Measurements from ENCODE around the gene FRRS1L. TPM values are rescaled to one million over a fixed set of nuclear protein-coding genes. Genes with fewer than 3 reads are reported as not detected.

FRRS1L gene
- total RNA-seq, 1 donor from 2014 or later, result not detected

GRCh38 chr9:109171926-109172325, 4.9 kb upstream of the FRRS1L start:
- H3K27me3 ChIP-seq (ENCODE audit: control insufficient read depth, insufficient read depth, low read length), result peaks cover 8% of the 10 kb centered on the region
- TF ChIP-seq, protein P1, sequence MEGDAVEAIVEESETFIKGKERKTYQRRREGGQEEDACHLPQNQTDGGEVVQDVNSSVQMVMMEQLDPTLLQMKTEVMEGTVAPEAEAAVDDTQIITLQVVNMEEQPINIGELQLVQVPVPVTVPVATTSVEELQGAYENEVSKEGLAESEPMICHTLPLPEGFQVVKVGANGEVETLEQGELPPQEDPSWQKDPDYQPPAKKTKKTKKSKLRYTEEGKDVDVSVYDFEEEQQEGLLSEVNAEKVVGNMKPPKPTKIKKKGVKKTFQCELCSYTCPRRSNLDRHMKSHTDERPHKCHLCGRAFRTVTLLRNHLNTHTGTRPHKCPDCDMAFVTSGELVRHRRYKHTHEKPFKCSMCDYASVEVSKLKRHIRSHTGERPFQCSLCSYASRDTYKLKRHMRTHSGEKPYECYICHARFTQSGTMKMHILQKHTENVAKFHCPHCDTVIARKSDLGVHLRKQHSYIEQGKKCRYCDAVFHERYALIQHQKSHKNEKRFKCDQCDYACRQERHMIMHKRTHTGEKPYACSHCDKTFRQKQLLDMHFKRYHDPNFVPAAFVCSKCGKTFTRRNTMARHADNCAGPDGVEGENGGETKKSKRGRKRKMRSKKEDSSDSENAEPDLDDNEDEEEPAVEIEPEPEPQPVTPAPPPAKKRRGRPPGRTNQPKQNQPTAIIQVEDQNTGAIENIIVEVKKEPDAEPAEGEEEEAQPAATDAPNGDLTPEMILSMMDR (IDR thresholded peaks at IDR 0.05; ENCODE audit: insufficient read depth, low read length, severe bottlenecking), result no peak
- H3K4me3 ChIP-seq (ENCODE audit: low read depth, low read length), result no peak overlapping the region
- DNase-seq (ENCODE audit: low read depth) (no peak), FAIRE-seq (no peak)
- H3K36me3 ChIP-seq (ENCODE audit: control insufficient read depth, insufficient read depth, low read length), result no peaks in the 10 kb centered on the region

GRCh38 chr9:109168170-109168569, 1.1 kb upstream of the FRRS1L start:
- Histone ChIP-seq H3K36me3 (ENCODE audit: control insufficient read depth, insufficient read depth, low read length) (no peaks in the 10 kb centered on the region), H3K27me3 (ENCODE audit: control insufficient read depth, insufficient read depth, low read length) (peaks cover 17% of the 10 kb centered on the region), H3K4me3 (ENCODE audit: low read depth, low read length) (no peak overlapping the region)
- TF ChIP-seq, protein P1 (IDR thresholded peaks at IDR 0.05; ENCODE audit: insufficient read depth, low read length, severe bottlenecking), result no peak
- peak; percentile 57 for DNase-seq (ENCODE audit: low read depth)
- no peak for FAIRE-seq

DNA sequence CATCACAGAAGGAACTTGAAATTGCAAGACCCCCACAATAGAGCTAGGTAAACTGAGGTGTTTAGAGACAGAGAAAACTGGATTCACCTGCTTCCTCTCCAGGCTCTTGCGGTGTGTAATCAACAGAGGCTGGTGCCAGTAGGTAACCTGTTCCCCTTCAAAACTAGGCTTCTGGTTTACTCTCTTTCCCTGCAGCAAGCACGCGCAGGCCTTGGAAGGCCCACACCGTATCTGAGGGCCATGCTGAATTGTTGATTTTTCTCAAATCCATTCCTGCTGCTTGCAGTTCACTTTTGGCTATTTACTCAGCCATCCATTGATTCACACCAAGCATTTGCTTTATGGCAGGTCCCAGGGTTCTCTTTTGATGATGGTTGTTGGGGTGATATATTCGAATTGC, 667 bp upstream of the FRRS1L start:
- TF ChIP-seq, protein P1 (IDR thresholded peaks at IDR 0.05; ENCODE audit: insufficient read depth, low read length, severe bottlenecking), result no peak
- DNase-seq (ENCODE audit: low read depth), result no peak
- H3K4me3 ChIP-seq (ENCODE audit: low read depth, low read length), result no peak overlapping the region
- H3K27me3 ChIP-seq (ENCODE audit: control insufficient read depth, insufficient read depth, low read length), result peaks cover 17% of the 10 kb centered on the region
- no peaks in the 10 kb centered on the region for H3K36me3 ChIP-seq (ENCODE audit: control insufficient read depth, insufficient read depth, low read length)
- no peak for FAIRE-seq

DNA sequence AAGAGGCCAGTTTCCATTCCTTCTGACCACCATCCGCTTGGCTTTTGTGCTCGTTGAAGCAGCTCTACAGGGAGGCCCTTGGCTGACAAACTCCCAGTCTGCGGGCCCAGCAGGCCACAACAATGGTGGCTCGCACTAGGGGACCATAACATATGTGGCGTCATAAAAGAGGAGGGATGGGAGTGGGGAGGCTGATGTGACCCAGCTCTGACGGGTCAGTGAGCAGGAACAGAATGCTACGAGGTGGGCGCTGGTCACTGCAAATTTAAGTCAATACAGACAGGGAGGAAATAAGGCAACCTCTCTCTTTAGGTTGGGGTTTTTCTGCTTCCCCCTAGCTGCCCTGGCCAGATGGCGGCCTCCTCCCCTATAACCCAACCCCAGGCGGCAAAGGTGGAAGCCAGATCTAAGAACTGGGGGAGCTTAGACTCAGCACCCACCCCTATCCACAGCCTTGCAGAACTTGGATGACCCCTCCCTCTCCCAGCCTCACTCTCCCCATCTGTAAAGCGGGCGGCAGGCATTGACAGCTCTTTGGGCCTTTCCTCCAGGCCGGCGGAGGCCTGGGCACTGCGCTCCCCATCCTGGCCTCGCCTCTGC, 778 bp downstream of the FRRS1L start:
- TF ChIP-seq, protein P1 (IDR thresholded peaks at IDR 0.05; ENCODE audit: insufficient read depth, low read length, severe bottlenecking), result no peak
- Histone ChIP-seq H3K27me3 (ENCODE audit: control insufficient read depth, insufficient read depth, low read length) (peaks cover 17% of the 10 kb centered on the region), H3K4me3 (ENCODE audit: low read depth, low read length) (no peak overlapping the region), H3K36me3 (ENCODE audit: control insufficient read depth, insufficient read depth, low read length) (no peaks in the 10 kb centered on the region)
- no peak for FAIRE-seq
- no peak for DNase-seq (ENCODE audit: low read depth)

- FAIRE-seq, result no peak
- TF ChIP-seq, protein P1 (IDR thresholded peaks at IDR 0.05; ENCODE audit: insufficient read depth, low read length, severe bottlenecking), result no peak
- Histone ChIP-seq H3K4me3 (ENCODE audit: low read depth, low read length) (no peak overlapping the region), H3K27me3 (ENCODE audit: control insufficient read depth, insufficient read depth, low read length) (peaks cover 17% of the 10 kb centered on the region), H3K36me3 (ENCODE audit: control insufficient read depth, insufficient read depth, low read length) (no peaks in the 10 kb centered on the region)
- DNase-seq (ENCODE audit: low read depth), result no peak
These were observed 3.0 kb downstream of the FRRS1L start for GRCh38 chr9:109164042-109164441.

DNA sequence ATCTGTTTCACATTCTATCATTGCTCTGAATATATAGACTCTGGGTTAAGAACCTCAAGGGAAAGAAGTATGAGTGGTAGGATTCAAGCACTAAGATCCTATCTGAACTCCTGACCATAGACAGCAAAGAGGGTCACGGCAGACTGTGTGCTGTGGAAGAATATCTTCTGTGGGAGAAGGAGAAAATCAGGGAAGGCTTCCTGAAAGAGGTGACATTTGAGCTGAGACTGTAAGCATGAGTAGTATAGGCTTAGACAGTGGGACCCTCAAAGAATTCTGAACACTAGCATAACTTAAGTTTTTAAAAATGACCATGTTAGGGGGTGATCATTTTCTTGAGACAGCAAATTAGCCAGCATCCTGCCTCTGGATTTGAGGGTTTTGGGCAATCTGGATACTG, 3.9 kb downstream of the FRRS1L start:
- TF ChIP-seq, protein P1 (IDR thresholded peaks at IDR 0.05; ENCODE audit: insufficient read depth, low read length, severe bottlenecking), result no peak
- FAIRE-seq (no peak), DNase-seq (ENCODE audit: low read depth) (no peak)
- Histone ChIP-seq H3K4me3 (ENCODE audit: low read depth, low read length) (no peak overlapping the region), H3K36me3 (ENCODE audit: control insufficient read depth, insufficient read depth, low read length) (no peaks in the 10 kb centered on the region), H3K27me3 (ENCODE audit: control insufficient read depth, insufficient read depth, low read length) (peaks cover 17% of the 10 kb centered on the region)

Measured in bronchial epithelial cell (primary cell).